IMR-90 (cell line): ENCODE measurements around the gene CTBP1. TPM values are rescaled to one million over a fixed set of nuclear protein-coding genes. Genes with fewer than 3 reads are reported as not detected.

Experiments used
- ATAC-seq: fragments of 200-7000 bp; cut with Tn5 transposase; 2 replicates; pipeline ENCODE4 v1.9.1; 2020; ENCODE audit warnings: low read depth, mild to moderate bottlenecking, moderate library complexity
- BruUV-seq: library from RNA; stranded (reverse); fragments of 400-500 nt; replicated peaks from 2 replicates; lab custom pipeline; 2021; lab: Mats Ljungman, UMichigan
- CTCF ChIA-PET: fragments of 300-600 bp; formaldehyde crosslinking; extraction: SDS; loops from one replicate; lab custom pipeline; 2021; ENCODE audit warnings: antibody characterized with exemption; lab: Yijun Ruan, JAX
- POLR2A ChIA-PET: fragments of 300-600 bp; sonication (Branson Sonifier 250); formaldehyde crosslinking; loops from one replicate; lab custom pipeline; 2022; ENCODE audit warnings: antibody characterized with exemption; ENCODE audit not compliant: unreplicated experiment; lab: Charles Lee
- DNase-seq: peaks from one replicate; pipeline ENCODE4 v3.0.0; 2013
- H2AFZ ChIP-seq: replicated peaks from 2 replicates; pipeline ENCODE3; 2013; ENCODE audit warnings: low read length, mild to moderate bottlenecking; ENCODE audit not compliant: poor library complexity
- H2AK5ac ChIP-seq: 2 replicates; pipeline ENCODE4 v1.6.1; 2013; ENCODE audit warnings: low read depth, low read length, inconsistent platforms
- H2AK9ac ChIP-seq: replicated peaks from 2 replicates; pipeline ENCODE3; 2013; ENCODE audit warnings: mild to moderate bottlenecking, low read depth, low read length, moderate library complexity; ENCODE audit not compliant: poor library complexity
- H2BK120ac ChIP-seq: 2 replicates; pipeline ENCODE4 v1.6.1; 2013; ENCODE audit warnings: low read depth, low read length, inconsistent platforms
- H2BK15ac ChIP-seq: 3 replicates; pipeline ENCODE4 v1.6.1; 2013; ENCODE audit warnings: low read depth, low read length, inconsistent platforms
- H2BK20ac ChIP-seq: 2 replicates; pipeline ENCODE4 v1.6.1; 2013; ENCODE audit warnings: low read depth, mild to moderate bottlenecking, inconsistent platforms, low read length, moderate library complexity
- H2BK5ac ChIP-seq: 2 replicates; pipeline ENCODE4 v1.6.1; 2013; ENCODE audit warnings: mild to moderate bottlenecking, low read depth, low read length, inconsistent platforms; ENCODE audit not compliant: poor library complexity, severe bottlenecking
- H3K14ac ChIP-seq: replicated peaks from 2 replicates; pipeline ENCODE4 v1.6.1; 2013; ENCODE audit warnings: low read depth, low read length, inconsistent platforms
- H3K18ac ChIP-seq: 2 replicates; pipeline ENCODE4 v1.6.1; 2013; ENCODE audit warnings: low read depth, low read length, control low read depth
- H3K23ac ChIP-seq: 2 replicates; pipeline ENCODE4 v1.6.1; 2013; ENCODE audit warnings: low read depth, low read length, inconsistent platforms
- H3K27ac ChIP-seq: 2 replicates; pipeline ENCODE4 v1.5.1; 2013; ENCODE audit warnings: mild to moderate bottlenecking, control low read depth, low read length; ENCODE audit not compliant: insufficient read depth
- H3K27me3 ChIP-seq: 2 replicates; pipeline ENCODE4 v1.6.1; 2013; ENCODE audit warnings: low read length; ENCODE audit not compliant: control insufficient read depth, insufficient read depth
- H3K36me3 ChIP-seq: 2 replicates; pipeline ENCODE4 v1.6.1; 2013; ENCODE audit warnings: low read length, mixed read lengths; ENCODE audit not compliant: control insufficient read depth, insufficient read depth
- H3K4ac ChIP-seq: 2 replicates; pipeline ENCODE4 v1.6.1; 2013; ENCODE audit warnings: low read depth, low read length, inconsistent platforms
- H3K4me1 ChIP-seq: 2 replicates; pipeline ENCODE4 v1.6.1; 2013; ENCODE audit warnings: low read length, mixed read lengths; ENCODE audit not compliant: control insufficient read depth, insufficient read depth
- H3K4me2 ChIP-seq: 2 replicates; pipeline ENCODE4 v1.6.1; 2013; ENCODE audit warnings: low read depth, mild to moderate bottlenecking, control low read depth, low read length, moderate library complexity
- H3K4me3 ChIP-seq: 2 replicates; pipeline ENCODE4 v1.5.1; 2013; ENCODE audit warnings: low read depth, mild to moderate bottlenecking, control low read depth, low read length, moderate library complexity; ENCODE audit not compliant: insufficient read depth
- H3K56ac ChIP-seq: 2 replicates; pipeline ENCODE4 v1.6.1; 2013; ENCODE audit warnings: low read length, inconsistent platforms; ENCODE audit not compliant: insufficient read depth; ENCODE audit errors: extremely low read depth
- H3K79me1 ChIP-seq, 2 experiments: 2 replicates each; pipeline ENCODE4 v1.6.1; 2013; ENCODE audit warnings: low read length in 2 of 2, inconsistent platforms in 1 of 2, low read depth in 1 of 2
- H3K9ac ChIP-seq: 2 replicates; pipeline ENCODE4 v1.6.1; 2013; ENCODE audit warnings: low read depth, low read length, control low read depth
- H3K9me1 ChIP-seq: 2 replicates; pipeline ENCODE4 v1.6.1; 2013; ENCODE audit warnings: low read length, inconsistent platforms; ENCODE audit not compliant: insufficient read depth
- H3K9me3 ChIP-seq: 2 replicates; pipeline ENCODE4 v1.6.1; 2013; ENCODE audit warnings: low read length; ENCODE audit not compliant: control insufficient read depth, insufficient read depth
- H4K20me1 ChIP-seq: 2 replicates; pipeline ENCODE4 v1.6.1; 2013; ENCODE audit warnings: low read length, inconsistent platforms; ENCODE audit not compliant: insufficient read depth
- H4K5ac ChIP-seq: 2 replicates; pipeline ENCODE4 v1.6.1; 2013; ENCODE audit warnings: mild to moderate bottlenecking, low read depth, low read length, control low read depth
- H4K8ac ChIP-seq, 2 experiments: 2 replicates each; pipeline ENCODE4 v1.6.1; 2013; ENCODE audit warnings: low read depth in 2 of 2, low read length in 2 of 2, control low read depth in 1 of 2, inconsistent platforms in 1 of 2
- H4K91ac ChIP-seq: 2 replicates; pipeline ENCODE4 v1.6.1; 2013; ENCODE audit warnings: low read depth, low read length, inconsistent platforms; ENCODE audit not compliant: insufficient read depth
- CEBPB ChIP-seq: IDR thresholded peaks from 2 replicates; pipeline ENCODE4 v1.6.1; 2012; ENCODE audit warnings: low read depth, low read length, improper control_type of control experiment
- CHD1 ChIP-seq: IDR thresholded peaks from 2 replicates; pipeline ENCODE4 v1.6.1; 2012; ENCODE audit warnings: low read depth, low read length, improper control_type of control experiment
- CTCF ChIP-seq: conservative IDR thresholded peaks from 2 replicates; pipeline ENCODE4 v1.5.1; 2012; ENCODE audit warnings: mild to moderate bottlenecking, low read depth, low read length, improper control_type of control experiment
- ELK1 ChIP-seq: fragments of 150-350 bp; IDR thresholded peaks from 2 replicates; pipeline ENCODE4 v1.6.1; 2016; ENCODE audit warnings: low read depth, mild to moderate bottlenecking, low read length, moderate library complexity, borderline replicate concordance
- FOS ChIP-seq: fragments of 150-350 bp; IDR thresholded peaks from 2 replicates; pipeline ENCODE4 v1.6.1; 2016; ENCODE audit warnings: low read depth, low read length
- MAFK ChIP-seq: IDR thresholded peaks from 2 replicates; pipeline ENCODE4 v1.6.1; 2012; ENCODE audit warnings: low read depth, low read length, improper control_type of control experiment
- MAZ ChIP-seq: IDR thresholded peaks from 2 replicates; pipeline ENCODE4 v1.6.1; 2012; ENCODE audit warnings: low read depth, mild to moderate bottlenecking, low read length, improper control_type of control experiment, moderate library complexity, borderline replicate concordance
- POLR2A ChIP-seq: IDR thresholded peaks from 2 replicates; pipeline ENCODE4 v1.6.1; 2012; ENCODE audit warnings: mild to moderate bottlenecking, low read depth, low read length
- RAD21 ChIP-seq: IDR thresholded peaks from 2 replicates; pipeline ENCODE4 v1.6.1; 2012; ENCODE audit warnings: low read length, improper control_type of control experiment
- RCOR1 ChIP-seq: IDR thresholded peaks from 2 replicates; pipeline ENCODE4 v1.6.1; 2012; ENCODE audit warnings: mild to moderate bottlenecking, low read length, improper control_type of control experiment; ENCODE audit not compliant: insufficient replicate concordance
- RFX5 ChIP-seq: IDR thresholded peaks from 2 replicates; pipeline ENCODE4 v1.8.0; 2012; ENCODE audit warnings: low read depth, mild to moderate bottlenecking, low read length, moderate library complexity
- SMC3 ChIP-seq: fragments of 150-350 bp; IDR thresholded peaks from 2 replicates; pipeline ENCODE4 v1.6.1; 2016; ENCODE audit warnings: low read depth, mild to moderate bottlenecking, antibody characterized with exemption, low read length, moderate library complexity
- WGBS, 2 experiments: methylation state at CpG; one replicate each; pipeline versions ENCODE4 v1.1.5 to v1.1.7; 2013; ENCODE audit warnings: missing lambda C conversion rate in 2 of 2; ENCODE audit not compliant: insufficient read length in 1 of 2; ENCODE audit errors: extremely low coverage in 2 of 2; 5-methylcytosine and 5-hydroxymethylcytosine counted together
- dilution Hi-C: fragments of 300-500 bp; cut with HindIII; formaldehyde crosslinking; loops from one replicate; pipeline ENCODE4 v1.14.3; 2018; ENCODE audit warnings: low sequenced_read_pairs; ENCODE audit not compliant: unreplicated experiment
- in situ Hi-C: fragments of 300-500 bp; cut with MboI; formaldehyde crosslinking; loops from 3 replicates; pipeline ENCODE4 v1.14.3; 2019; ENCODE audit warnings: low sequenced_read_pairs, inconsistent platforms, mixed read lengths
- intact Hi-C: fragments of 100-400 bp; cut with micrococcal nuclease; formaldehyde crosslinking; loops from 2 replicates; pipeline ENCODE4 v1.10.0; 2022
- polyA plus RNA-seq, 3 experiments: library from polyadenylated mRNA; depleted of rRNA; stranded (reverse); fragments of >200 nt; gene quantifications; 2 replicates each; pipeline ENCODE4 v1.2.3, GENCODE V29; 2012; ENCODE audit warnings: low replicate concordance in 1 of 3
- total RNA-seq: library from RNA; depleted of rRNA; stranded (reverse); fragments of >200 nt; gene quantifications from 2 replicates; pipeline ENCODE4 v1.2.3, GENCODE V29; 2012

CTBP1 gene
- total and polyA plus RNA-seq, 2 of the 4 experiments (the other 2 are of a cell fraction) = 147 to 212 TPM

- ChIA-PET CTCF (no interaction called here), POLR2A (interaction anchor here (0.7 kb wide), 1 partner anchor 61 kb away, joined by 3 read pairs; no protein-coding TSS in a partner anchor)
- no peak overlapping the region for H4K8ac ChIP-seq
- no peak overlapping the region for H3K56ac ChIP-seq
- BruUV-seq = no TSS peak
- no peak overlapping the region for H3K18ac ChIP-seq
- no peak overlapping the region for H4K91ac ChIP-seq
- dilution Hi-C loops = no loop called here
- in situ Hi-C loops = no loop called here
- H2AK5ac ChIP-seq = no peak overlapping the region; the same call in 1 of the 2 replicates
- H3K9me1 ChIP-seq = peaks cover 34% of the 10 kb centered on the region
- H2AFZ ChIP-seq = no peak overlapping the region
- peaks cover 19% of the 10 kb centered on the region for H3K4me1 ChIP-seq
- no peak overlapping the region; the same call in 1 of the 2 replicates for H3K9ac ChIP-seq
- H2BK5ac ChIP-seq = no peak overlapping the region
- DNase-seq (no peak), ATAC-seq (no peak)
- H3K9me3 ChIP-seq = no peaks in the 10 kb centered on the region
- H3K4me3 ChIP-seq = no peak overlapping the region
- TF ChIP-seq MAZ = no peak
- no peak for TF ChIP-seq FOS
- TF ChIP-seq SMC3 = no peak
- TF ChIP-seq MAFK = no peak
- TF ChIP-seq CEBPB = no peak
- TF ChIP-seq CTCF = no peak
- TF ChIP-seq CHD1 = no peak
- no peak for TF ChIP-seq POLR2A
- TF ChIP-seq RFX5 = no peak
- no peak for TF ChIP-seq RAD21
- no peak for TF ChIP-seq ELK1
- TF ChIP-seq RCOR1 = no peak
- peaks cover 71% of the 10 kb centered on the region for H4K20me1 ChIP-seq
- H2BK15ac ChIP-seq = no peak overlapping the region
- WGBS, 2 experiments = 90% methylated on average over 16 of the region's 19 CpGs; no CpG with 5 or more reads in 1 of the 2 experiments
- H3K23ac ChIP-seq = no peak overlapping the region
- H2BK20ac ChIP-seq = no peak overlapping the region
- peaks cover 5 to 55% of the 10 kb centered on the region in 2 experiments; a peak in 3 of 4 replicates for H3K79me1 ChIP-seq
- H3K36me3 ChIP-seq = peaks cover 18% of the 10 kb centered on the region
- H2AK9ac ChIP-seq = no peak overlapping the region
- no peak overlapping the region for H2BK120ac ChIP-seq
- H3K4ac ChIP-seq = no peak overlapping the region
- H4K5ac ChIP-seq = no peak overlapping the region
- H3K4me2 ChIP-seq = no peak overlapping the region
- intact Hi-C loops = no loop called here
- no peak overlapping the region for H3K27ac ChIP-seq
- H3K27me3 ChIP-seq = no peaks in the 10 kb centered on the region
- H3K14ac ChIP-seq = no peak overlapping the region
Observed at GRCh38 chr4:1244978-1245471, 3.9 kb downstream of the CTBP1 start.
